GM12873 (cell line): Measurements from ENCODE around the gene GADL1.

Source experiments
- CTCF ChIP-seq: IDR thresholded peaks from 2 replicates; pipeline ENCODE4 v1.5.1; 2012; ENCODE audit warnings: low read depth, mild to moderate bottlenecking, moderate library complexity, low read length, control low read depth; ENCODE audit not compliant: insufficient read depth; ENCODE audit errors: missing control alignments

The GADL1 gene

GRCh38 chr3:30932513-30933098, 38.1 kb upstream of the GADL1 start:
- no peak for TF ChIP-seq CTCF

GRCh38 chr3:30924763-30925162, 30.3 kb upstream of the GADL1 start:
- TF ChIP-seq CTCF = no peak

GRCh38 chr3:30919564-30919963, 25.1 kb upstream of the GADL1 start:
- TF ChIP-seq CTCF = no peak

GRCh38 chr3:30918761-30919160, 24.3 kb upstream of the GADL1 start:
- TF ChIP-seq CTCF = no peak

- TF ChIP-seq CTCF = no peak
Observed at GRCh38 chr3:30915782-30916181, 21.3 kb upstream of the GADL1 start.

- TF ChIP-seq CTCF = no peak
Observed at GRCh38 chr3:30914696-30915095, 20.2 kb upstream of the GADL1 start.

GRCh38 chr3:30913176-30913575, 18.7 kb upstream of the GADL1 start:
- no peak for TF ChIP-seq CTCF
